DMS153 treated with DMSO at 0.1 percent for 48 hours (cell line): ENCODE measurements around the gene IL1RAPL2.
"Not testable (repeated sequence)": the region's sequence is repeated elsewhere in the genome, so short reads cannot be mapped to it uniquely, and the experiment has no call there.

Experiments
- DNase-seq: peaks from one replicate; lab custom pipeline; 2025; ENCODE audit not compliant: unreplicated experiment; lab: John Stamatoyannopoulos, UW

IL1RAPL2 gene

DNA sequence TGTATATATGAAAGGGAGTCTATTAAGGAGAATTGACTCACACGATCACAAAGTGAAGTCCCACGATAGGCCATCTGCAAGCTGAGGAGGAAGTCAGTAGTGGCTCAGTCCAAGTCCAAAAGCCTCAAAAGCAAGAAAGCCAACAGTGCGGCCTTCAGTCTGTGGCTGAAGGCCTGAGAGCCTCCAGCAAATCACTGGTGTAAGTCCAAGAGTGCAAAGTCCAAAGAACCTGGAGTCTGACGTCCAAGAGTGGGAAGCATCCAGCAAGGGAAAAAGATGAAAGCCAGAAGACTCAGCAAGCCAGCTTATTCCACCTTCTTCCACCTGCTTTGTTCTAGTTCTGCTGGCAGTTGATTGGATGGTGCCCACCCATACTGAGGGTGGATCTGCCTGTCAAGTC is 104.1 kb downstream of the IL1RAPL2 start:
- DNase-seq = no peak

DNA sequence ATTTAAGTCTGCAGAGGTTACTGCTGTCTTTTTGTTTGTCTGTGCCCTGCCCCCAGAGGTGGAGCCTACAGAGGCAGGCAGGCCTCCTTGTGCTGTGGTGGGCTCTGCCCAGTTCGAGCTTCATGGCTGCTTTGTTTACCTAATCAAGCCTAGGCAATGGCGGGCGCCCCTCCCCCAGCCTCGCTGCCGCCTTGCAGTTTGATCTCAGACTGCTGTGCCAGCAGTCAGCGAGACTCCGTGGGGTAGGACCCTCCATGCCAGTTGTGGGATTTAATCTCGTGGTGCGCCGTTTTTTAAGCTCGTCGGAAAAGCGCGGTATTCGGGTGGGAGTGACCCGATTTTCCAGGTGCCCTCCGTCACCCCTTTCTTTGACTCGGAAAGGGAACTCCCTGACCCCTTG is 111.5 kb downstream of the IL1RAPL2 start:
- not testable (repeated sequence) for DNase-seq

DNA sequence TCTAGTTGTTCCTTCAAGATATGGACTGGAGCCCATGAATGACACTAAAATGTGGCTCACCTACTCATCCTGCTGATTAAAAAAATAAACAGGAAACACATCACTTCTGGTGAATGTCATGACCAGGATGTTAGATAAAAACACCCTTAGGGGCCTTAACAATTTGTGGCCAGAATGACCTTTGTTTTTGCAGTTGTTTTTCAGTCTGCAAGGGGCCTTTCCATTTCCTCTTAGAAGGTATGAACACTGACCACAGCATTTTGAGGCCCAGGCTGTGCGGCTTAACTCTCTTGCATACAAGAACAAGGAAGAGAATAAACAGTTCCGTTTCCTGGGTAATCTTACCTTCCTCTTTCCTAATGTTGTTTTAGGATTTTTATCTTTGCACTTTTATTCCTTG is 113.2 kb downstream of the IL1RAPL2 start:
- DNase-seq = no peak

DNA sequence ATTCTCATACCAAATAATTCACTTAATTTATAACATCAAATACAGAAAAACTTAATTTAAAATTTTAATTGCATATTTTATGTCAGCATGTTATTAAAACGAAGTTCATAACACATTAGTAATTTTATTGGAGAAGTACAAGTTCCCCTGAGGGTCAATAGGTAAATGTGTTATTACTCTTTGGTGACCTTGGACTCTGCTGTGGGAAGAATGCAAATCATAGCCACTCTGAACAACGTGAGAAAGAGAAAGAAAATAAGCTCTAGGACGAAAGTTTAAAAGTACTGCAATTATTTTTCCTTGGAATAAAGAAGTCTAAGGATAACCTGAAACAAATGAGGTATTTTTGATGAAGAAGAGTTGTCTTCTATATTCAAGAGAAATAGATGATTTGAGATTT is 115.2 kb downstream of the IL1RAPL2 start:
- no peak for DNase-seq

DNA sequence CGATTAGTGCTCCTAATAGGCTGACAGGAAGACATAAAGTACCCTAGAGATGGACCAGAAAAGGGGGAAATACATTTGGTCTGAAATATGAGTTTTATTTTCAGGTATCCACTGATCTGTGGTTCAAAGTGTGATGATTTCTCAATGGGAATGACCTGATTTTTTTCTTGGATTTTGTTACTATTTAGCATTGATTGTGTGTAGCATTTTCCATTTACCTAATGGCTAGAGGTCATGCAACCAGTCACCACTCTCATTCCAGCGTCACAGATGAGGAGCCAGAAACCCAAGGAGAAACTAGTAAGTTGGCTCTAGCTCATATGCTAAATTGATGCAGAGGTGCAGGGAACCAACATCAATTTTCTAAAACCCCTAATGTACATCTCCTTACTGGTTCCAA is 118.1 kb downstream of the IL1RAPL2 start:
- DNase-seq = no peak

DNA sequence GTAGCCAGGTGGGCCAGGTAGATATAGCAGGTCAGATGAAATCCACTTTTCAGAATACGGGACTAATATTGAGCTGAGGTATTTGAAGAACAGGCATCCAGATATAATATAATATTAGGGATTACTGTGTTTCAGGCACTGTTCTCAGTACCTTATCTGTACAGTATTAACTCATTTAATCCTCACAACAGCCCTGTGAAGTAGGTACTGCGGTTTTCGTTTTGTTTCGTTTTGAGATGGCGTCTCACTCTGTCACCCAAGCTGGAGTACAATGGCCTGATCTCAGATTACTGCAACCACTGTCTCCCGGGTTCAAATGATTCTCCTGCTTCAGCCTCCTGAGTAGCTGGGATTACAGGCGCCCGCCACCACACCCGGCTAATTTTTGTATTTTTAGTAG is 129.6 kb downstream of the IL1RAPL2 start:
- DNase-seq = no peak

DNA sequence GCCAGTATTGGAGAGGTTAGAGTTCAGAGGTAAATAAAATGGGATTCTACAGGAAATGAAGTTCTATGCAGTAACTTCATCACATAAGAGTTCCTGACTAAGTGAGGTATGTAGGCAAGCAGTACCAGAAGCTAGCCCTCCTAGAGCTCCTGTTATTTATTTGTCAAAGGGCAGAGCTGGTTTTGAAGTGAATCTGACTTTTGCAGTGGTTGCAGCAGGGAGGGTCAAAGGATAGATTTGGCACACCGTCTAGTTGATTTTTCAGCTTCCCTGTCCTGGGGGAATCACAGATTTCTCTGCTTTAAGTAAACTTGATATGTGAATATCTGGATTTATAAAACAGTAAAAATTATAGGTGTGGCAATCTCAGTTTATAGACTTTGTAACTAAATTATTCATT is 130.7 kb downstream of the IL1RAPL2 start:
- no peak for DNase-seq

DNA sequence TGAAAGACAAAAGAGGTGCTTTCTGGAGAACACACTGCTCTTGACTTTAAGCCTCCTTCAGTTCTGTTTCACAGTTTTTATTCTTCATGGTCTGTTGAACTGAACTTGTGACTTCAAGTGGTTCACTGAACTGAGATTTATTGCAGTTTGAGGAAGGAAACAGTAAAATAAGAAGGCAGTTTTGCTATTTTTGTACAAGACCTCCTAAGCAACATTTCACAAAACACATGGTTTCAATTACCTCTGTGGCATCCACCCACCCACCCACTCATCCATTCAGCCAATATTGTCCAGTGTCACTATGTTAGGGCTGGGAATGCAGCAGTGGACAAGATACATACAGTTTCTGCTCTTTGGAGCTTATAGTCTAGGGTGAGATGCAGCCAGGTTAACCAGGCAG is 131.3 kb downstream of the IL1RAPL2 start:
- no peak for DNase-seq

DNA sequence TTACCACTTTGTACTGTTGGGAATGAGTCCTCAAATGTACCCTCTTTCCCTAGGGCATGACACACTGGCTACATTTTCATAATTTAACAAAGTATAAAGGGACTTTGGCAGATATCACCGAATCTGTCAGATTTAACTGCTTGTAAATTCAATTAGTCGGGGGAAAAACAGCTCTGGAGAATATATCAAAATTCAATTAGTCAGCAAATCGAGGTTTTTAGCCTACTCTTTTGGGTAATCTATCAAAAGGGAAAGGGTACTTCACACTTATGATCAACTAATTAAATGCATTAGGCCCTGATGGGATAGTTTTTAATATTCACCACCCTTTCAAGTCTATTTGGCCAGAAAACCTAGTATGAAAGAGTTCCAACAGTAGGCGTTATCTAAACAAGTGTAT is 141.0 kb downstream of the IL1RAPL2 start:
- no peak for DNase-seq

DNA sequence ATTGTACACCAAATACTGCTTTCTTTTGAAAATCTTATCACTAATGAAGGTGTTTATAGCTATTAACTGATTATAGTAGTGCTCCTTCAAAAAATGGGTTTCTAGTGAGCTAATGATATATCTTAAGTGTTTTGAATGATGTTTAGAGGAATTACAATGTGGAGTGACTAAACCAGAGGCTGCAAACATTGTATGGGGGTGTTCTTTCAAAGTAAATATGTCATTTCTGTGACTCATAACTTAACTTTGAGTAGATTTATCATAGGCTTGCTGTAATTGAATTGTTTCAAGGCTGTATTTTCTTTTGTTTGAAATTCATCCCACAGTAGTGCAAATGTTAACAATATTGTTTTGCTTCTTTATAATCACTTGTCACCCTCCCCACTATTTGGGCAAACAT is 141.6 kb downstream of the IL1RAPL2 start:
- DNase-seq = no peak

DNA sequence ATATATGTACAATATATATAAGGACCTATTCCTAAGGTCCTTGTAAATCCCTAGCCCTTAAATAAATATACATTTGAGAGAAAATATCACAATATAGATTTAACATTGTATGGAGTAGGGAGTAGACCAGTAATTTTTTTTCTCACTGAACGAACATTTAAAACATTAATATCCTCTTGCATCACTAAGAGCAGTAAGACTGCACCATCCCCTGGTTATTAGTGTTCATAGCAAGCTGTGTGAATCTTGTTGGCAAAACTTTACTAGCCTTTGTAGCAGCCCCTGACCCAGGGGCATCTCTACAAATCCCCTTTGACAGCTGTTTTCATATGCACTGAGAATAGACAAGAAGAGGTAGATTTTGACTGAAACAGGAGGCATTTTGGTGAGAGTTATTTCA is 146.5 kb downstream of the IL1RAPL2 start:
- DNase-seq = no peak

DNA sequence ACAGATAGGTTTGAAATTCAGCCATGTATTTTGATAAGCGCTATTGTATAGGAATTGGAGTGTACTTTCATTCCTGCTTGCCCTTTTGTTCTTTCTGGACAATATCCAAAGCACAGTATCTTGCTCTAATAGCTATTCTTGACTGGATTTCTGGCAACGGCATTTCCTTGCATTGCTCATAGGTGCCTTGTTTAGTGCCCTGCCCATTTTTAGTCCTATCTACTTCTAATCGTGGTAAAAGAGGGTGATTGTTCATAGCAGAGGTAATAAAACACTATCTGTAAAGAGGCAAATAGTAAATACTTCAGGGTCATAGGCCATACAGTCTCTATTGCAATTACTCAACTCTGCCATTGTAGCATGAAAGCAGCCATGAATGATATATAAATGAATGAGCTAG is 155.9 kb downstream of the IL1RAPL2 start:
- no peak for DNase-seq

DNA sequence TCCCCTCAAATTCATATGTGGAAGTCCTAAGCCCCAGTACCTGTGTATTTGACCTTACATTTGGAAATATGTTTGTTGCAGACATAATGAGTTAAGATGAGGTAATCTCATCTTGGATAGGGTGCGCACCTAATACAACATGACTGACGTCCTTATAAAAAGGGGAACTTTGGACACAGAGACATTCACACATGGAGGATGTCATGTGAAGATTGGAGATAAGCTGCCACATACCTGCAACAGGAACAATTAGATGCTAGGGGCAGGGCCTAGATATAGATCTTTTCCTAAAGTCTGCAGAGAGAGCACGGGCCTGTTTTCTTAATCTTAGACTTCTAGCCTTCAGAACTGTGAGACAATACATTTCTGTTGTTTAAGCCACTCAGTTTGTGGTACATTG is 162.5 kb downstream of the IL1RAPL2 start:
- DNase-seq = no peak

DNA sequence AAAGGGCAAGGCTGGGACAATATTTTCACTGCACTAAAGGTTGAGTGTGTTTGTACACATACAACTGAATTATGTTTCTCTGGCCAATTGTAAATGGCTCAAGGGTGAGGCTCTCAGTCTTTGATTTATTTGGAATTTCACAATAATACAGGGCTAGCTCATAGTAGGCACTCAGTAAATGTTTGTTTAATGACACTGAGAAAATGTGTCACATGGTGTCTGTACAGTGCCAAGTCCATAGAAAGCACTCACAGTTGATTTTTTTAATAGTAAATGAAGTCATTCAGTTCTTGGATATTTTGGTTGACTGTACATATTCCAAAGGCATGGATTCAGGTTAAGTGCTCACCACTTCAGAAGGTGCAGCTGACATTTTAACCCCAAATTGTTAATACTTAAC is 176.4 kb downstream of the IL1RAPL2 start:
- DNase-seq = no peak

DNA sequence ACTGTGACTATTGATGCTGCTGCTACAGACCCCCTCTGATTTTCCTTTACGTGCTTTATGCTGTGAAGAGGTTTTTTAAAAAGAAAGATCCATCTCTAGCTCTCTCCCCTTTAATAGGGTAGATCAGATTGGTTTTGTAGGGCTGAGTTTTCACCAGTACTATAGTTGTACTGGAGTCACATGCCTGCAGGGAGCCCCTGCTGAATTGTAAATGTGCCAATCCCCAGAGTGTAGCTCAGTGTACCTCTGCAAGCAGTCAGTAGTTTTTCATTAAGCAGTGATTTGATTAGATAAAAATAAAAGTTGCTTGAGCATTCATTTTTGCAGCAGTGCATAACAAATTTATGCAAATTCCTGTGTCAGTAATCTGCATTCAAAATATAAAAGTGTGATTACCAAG is 179.2 kb downstream of the IL1RAPL2 start:
- DNase-seq = no peak

DNA sequence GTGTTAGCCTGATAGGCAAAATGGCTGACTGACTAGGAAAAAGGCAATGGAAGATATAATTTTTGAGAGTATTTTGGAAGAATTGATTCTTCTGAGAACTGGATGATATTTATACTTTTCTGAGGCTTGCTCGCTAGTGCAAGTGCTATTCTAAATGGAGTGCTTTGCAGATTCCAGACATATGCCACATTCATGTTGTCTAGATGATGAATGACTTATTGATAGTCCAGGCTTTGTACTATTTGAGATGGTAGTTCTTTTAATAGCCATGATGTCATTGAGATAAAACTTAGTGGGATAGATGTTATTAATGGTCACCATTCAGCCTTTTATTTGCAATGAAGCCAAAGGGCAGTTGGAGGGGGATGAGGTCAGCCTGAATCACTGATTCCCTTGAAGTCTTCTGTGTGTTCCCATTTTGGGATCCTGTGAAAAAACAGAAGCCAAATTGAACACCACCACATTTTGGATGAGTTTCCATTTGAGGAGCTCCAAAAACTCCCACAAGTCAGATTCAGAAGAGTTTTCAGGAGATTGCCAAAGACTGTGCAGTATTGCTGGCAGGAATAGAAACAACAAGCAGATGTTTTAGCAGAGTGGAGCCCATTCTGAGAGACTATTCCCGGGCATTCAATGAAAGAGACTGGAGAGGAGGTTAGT is 184.1 kb downstream of the IL1RAPL2 start:
- DNase-seq = no peak

DNA sequence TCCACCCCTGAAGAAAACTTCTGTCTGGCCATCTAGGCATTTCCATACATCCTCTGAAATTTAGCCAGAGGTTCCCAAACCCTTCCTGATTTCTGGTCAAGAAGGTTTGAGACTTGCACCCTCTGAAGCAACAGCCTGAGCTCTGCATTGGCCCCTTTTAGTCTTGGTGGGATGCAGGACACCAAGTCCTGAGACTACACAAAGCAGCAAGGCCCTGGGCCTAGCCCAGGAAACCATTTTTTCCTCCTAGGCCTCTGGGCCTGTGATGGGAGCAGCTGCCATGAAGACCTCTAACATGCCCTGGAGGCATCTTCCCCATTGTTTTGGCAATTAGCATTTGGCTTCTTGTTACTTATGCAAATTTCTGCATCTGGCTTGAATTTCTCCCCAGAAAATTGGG is 196.6 kb downstream of the IL1RAPL2 start:
- no peak for DNase-seq

DNA sequence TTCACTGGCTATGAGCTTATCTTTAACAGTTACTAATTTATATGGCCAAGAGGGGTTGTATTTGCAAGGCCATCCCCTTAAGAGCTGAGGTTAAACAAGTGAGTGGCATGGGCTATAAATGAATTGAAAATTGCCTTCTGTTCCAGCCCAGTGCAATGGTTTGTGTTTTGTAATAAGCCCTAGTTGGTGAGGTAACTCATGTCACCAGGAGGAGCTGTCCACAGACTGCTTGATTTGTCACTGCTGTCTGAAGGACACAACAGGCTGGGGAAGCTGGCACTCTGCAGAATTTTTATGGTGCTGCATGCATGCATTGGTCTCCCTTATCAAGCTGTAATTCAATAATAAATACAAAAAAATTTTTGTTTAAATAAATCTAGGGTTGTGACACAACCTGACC is 223.8 kb downstream of the IL1RAPL2 start:
- DNase-seq = no peak

DNA sequence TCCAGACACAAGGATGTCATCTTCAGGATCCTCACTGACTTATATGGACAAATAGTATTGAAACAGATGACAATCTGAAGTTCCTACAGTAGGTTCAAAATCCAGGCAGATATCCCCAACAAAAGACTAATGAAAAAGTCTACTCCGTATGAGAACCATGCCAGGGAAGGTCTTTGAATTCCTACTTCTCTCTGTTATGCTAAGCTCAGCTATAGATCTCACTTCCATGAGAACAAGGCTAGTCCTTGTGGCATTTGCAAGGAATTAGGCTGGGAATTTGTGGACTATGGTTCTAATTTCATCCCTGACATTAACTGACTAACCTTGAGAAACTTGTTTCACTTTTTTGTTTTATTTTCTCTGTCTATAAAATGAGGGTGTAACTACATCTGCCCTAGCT is 229.8 kb downstream of the IL1RAPL2 start:
- DNase-seq = no peak

DNA sequence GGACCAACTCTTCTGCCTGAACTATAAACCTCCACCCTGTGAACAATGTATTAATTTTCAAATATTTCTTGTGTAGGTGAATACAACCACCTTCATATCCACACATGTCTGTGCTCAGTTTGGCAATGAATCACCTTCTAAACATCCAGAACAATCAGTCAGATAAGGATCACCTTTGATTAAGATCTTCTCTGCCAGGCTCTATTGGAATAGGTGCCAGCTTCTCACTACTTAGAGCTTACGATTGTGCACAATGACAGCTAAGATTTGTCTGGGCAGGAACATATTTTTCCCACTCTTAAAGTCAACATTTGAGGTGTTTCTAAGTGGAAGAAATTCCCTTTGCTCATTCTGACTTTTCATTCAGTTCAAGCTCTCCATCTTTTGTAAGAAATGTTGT is 237.2 kb downstream of the IL1RAPL2 start:
- no peak for DNase-seq

DNA sequence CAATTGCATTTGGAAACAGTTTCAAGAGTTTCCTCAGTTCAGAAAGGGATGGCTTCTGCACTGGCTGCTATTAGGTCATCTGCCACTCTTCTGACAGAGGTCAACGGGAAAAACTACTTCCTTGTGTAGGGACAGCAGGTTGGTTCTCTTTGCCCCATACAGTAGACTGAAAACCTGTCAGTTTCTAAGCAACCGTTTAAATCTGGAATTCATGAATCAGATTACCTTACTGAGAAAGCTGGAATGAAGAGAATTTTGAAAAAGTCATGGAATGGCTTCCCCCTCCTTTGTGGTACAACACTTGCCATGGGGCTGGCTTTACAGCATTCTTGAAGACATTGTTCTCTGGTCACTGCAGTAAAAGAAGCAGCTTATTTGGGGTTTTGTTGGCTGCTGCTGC is 240.3 kb downstream of the IL1RAPL2 start:
- DNase-seq = no peak

DNA sequence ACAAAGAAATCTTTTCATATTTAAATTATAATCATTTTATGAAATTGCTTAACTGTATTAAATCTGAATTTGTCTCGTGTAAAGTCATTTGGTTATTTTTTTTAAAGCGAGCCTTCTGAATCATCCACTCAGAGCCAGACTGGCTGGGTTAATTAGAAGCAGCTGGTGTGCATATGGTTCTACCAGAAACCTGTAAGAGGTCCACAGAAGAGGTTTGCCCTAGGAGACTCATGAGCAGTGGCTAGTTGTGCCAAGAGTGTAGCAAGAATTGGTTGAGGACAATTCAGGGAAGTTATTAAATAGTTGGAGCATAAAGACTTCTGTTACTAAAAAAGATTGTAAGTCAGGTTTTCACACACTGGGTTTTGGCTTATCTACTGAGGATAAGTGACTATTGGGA is 267.4 kb downstream of the IL1RAPL2 start:
- DNase-seq = no peak

DNA sequence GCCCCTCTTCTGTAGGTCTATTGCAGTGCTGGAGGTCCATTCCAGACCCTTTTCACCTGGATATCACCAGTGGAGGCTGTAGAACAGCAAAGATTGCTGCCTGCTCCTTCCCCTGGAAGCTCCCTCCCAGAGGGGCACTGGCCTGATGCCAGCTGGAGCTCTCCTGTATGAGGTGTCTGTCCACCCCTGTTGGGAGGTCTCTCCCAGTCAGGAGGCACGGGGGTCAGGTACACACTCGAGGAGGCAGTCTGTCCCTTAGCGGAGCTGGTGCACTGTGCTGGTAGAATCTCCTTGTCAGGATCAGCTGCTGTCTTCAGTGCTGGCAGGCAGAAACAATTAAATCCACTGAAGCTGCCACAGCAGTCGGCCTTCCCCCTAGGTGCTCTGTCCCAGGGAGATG is 276.6 kb downstream of the IL1RAPL2 start:
- DNase-seq = no peak

DNA sequence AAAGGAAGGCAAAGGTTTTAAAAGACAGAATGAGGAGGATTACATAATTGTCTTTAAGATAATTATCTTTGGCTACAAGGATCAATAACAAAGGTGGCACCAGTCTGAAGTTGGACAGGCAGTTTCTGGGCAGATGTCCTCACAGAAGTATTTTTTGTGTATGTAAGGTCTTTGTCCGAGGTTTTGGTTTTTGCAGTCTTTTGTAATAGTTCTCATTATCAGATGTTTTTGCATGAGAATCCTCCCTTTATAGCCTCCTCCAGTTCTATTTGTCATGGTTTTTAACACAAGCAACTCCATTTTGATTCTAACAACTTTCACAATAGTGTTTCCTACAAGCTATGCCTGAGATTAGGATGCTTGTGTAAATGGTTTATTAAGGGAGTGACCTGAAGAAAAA is 286.2 kb downstream of the IL1RAPL2 start:
- DNase-seq = no peak
